ENCODE results near the gene LPXN.
"Not testable (repeated sequence)": the region's sequence is repeated elsewhere in the genome, so short reads cannot be mapped to it uniquely, and the experiment has no call there.

Gene LPXN

GRCh38 chr11:58579192-58580129, 3.8 kb upstream of the LPXN start:
- peak; percentile 84 to 90 for DNase-seq (ENCODE audit: low read depth in 1 of 2, low spot score in 1 of 2)

DNA sequence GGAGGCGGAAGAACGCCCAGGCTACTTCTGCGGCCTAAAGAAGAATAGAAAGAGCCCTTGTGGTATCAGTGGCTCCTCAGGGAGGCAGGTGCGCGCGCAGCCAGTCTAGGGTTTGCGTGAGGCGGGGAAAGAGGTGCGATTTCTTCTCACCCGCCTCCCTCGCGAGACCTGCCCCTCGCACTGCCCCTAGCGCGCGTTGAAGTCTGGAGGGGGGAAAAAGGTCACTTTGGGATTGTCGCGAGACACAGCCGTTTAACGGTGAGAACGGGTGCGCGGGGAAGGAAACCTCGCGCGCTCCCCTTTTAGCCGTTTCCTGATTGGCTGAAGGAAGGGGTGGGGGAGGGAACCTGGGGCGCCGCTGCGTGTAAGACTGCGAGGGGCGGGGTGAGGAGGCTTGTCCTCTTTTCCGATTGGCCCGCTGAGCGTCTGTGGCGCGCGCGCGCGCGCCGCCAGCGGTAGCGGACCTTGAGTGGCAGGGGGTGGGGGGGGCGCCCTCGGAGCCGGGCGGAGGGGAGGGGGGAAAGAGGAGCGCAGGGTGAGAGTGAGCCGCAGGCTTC, 3.1 kb upstream of the LPXN start, which contains the start of gene ZFP91:
Gene ZFP91, plus strand, starts transcription at position 429 of the 557 bp plus-strand sequence. CDS start 219 bp downstream, outside the sequence.
- DNase-seq (ENCODE audit: low read depth in 1 of 2, low spot score in 1 of 2), result peak; percentile 87 to 95

GRCh38 chr11:58578136-58578634, 2.5 kb upstream of the LPXN start:
- DNase-seq (ENCODE audit: low read depth in 1 of 2, low spot score in 1 of 2), result peak; percentile 87 to 91

DNA sequence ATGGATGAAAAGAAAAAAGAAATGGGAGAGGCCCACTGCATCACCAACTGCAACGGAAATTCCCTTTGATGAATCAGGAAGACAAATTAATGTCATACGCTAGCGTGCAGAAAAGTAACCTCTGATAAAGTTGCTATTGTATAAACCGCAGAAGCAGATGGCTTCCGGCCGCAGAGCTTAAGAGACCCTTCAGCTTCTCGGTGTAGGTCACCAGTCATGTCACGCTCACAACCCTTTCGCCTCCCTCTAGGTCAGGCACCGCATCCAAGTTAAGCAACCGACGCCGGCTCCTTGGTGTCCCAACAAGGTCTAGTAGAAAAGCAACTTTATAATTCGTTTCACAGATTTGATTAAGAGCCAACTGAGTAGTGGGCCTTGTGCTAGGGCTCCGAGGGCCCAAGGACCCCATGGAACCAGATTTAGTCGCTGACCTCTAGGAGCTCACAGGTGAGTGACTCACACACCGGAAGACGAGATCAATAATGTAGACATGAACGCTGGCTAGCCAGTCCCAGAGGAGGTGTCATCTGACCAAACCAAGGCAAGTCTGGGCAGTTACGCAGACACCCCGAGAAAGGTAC, 2.0 kb upstream of the LPXN start:
- peak; percentile 68 to 77 for DNase-seq (ENCODE audit: low read depth in 1 of 2, low spot score in 1 of 2)

DNA sequence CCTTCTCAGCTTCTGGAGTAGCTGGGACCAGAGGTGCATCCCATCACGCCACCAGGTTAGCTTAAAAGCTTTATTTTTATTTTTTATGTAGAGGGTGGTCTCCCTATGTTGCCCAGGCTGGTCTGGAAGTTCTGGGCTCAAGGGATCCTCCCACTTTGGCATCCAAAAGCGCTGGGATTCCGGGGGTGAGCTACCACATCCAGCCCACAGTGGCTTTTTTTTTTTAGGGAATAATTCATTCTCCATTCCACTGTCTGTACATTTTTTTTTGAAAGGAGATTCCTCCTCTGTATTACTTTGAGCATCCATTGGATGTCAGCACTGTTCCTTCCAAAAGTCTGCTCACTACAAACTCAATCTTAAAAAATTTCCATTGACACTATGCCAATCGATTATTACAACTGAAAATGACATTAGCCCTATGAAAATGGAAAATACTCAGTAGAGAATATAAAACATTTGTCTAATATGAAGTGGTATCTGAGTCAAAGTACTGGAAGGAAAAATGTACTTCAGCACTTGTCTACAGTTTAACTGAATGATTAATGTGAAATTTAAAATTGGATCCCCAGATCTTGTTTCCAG, 1.3 kb upstream of the LPXN start:
- no peak for DNase-seq (ENCODE audit: low read depth in 1 of 2, low spot score in 1 of 2)

- DNase-seq (ENCODE audit: low read depth in 1 of 2, low spot score in 1 of 2), result no peak
Measured at GRCh38 chr11:58574881-58575280, 775 bp downstream of the LPXN start.

DNA sequence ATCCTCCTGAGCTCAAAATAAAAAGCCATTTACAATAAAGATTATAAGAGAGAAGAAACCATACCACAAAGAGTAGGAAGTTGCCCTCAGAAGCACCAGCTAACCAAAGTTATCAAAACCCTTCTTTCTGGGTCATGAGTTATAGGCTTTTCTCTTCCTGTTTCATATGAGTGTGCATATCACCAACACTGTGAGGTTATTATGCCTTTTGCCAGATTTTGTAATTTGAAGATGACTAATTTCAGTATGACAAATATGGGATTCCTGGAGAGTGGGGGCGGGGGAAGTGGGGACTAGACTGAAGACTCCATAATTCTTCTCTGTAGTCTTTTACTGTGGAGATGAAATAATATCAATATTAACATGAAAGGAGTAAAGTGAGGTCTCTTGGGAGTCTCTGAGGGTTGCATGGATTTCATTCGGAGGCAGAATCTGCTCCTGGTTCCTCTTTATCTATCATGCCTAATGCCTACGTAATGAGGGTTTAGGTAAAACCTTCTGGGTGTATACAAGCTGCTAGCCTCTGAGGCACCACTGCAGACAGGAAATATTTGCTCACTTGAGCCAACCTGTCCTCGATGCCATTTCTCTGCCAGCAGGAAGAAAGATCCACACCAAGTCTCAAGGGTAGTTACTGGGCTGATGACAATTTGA, 2.1 kb downstream of the LPXN start:
- peak; percentile 11 to 67 for DNase-seq (ENCODE audit: low read depth in 1 of 2, low spot score in 1 of 2)

DNA sequence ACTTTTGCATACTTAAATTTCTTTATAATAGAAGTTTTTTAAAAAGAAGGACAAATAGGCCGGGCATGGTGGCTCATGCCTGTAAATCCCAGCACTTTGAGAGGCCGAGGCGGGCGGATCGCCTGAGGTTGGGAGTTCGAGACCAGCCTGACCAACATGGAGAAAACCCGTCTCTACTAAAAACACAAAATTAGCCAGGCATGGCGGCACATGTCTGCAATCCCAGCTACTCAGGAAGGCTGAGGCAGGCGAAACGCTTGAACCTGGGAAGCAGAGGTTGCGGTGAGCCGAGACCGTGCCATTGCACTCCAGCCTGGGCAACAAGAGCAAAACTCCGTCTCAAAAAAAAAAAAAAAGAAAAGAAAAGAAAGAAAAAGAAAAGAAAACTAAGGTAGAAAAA, 2.8 kb downstream of the LPXN start:
- DNase-seq (ENCODE audit: low read depth in 1 of 2, low spot score in 1 of 2), result not testable (repeated sequence)

- DNase-seq (ENCODE audit: low read depth in 1 of 2, low spot score in 1 of 2), result peak; percentile 57
Measured at GRCh38 chr11:58567889-58568512, 7.7 kb downstream of the LPXN start.

DNA sequence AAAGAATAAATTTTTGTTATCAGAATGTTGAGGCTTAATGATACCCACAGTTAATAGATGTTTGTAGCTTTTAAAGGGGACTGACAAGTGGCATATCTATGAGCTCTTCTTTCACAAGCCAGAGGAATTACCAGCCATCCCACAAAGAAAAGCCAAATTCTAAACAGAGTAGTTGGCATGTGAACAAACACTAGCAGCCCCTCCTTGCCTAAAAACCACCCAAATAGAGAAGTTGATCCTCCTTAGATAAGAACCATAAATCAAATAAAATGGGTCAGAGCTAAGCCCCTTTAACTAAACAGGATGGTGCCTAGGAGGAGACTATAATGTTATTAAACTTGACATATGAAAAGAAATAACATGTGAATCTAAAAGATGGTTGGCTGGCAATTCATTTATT, 11.4 kb downstream of the LPXN start:
- no peak for DNase-seq (ENCODE audit: low read depth in 1 of 2, low spot score in 1 of 2)

- DNase-seq (ENCODE audit: low read depth in 1 of 2, low spot score in 1 of 2), result no peak
Measured at GRCh38 chr11:58562375-58562800, 13.3 kb downstream of the LPXN start.

DNA sequence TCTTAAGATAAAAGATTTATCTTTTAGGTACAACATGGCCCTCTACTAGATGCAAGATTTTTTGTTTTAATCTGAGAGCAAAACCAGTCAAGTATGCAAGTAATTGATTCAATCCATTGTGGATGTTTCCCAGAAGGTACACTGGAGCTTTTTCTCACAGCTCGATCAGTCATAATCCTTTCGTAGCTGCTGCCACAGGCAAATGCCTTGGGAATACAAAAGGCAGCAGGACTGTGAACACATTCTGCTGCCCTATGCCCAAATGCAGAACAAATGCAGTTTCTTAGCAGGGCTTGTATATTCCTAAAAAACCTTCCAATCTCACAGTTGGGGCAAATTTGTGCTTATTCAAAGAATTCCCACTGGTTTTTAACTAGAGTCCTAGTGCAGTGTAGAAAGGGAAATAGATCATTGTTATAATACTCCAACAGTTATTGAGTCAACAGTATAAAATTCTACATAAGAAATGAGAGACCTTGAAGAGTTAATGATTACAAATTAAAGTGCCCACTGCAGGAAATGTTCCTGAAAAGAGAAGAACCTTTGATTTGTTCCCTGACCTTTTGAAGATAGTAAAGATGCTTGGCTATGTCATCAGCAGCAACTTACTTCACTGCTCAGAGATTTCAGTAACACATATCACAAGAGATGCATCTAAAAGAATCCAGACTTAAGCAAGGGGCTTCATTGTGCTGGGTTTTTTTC, 14.1 kb downstream of the LPXN start:
- no peak for DNase-seq (ENCODE audit: low read depth in 1 of 2, low spot score in 1 of 2)

- DNase-seq (ENCODE audit: low read depth in 1 of 2, low spot score in 1 of 2), result no peak
Measured at GRCh38 chr11:58560842-58561241, 14.8 kb downstream of the LPXN start.

- no peak for DNase-seq (ENCODE audit: low read depth in 1 of 2, low spot score in 1 of 2)
Measured at GRCh38 chr11:58549644-58550043, 26.0 kb downstream of the LPXN start.

DNA sequence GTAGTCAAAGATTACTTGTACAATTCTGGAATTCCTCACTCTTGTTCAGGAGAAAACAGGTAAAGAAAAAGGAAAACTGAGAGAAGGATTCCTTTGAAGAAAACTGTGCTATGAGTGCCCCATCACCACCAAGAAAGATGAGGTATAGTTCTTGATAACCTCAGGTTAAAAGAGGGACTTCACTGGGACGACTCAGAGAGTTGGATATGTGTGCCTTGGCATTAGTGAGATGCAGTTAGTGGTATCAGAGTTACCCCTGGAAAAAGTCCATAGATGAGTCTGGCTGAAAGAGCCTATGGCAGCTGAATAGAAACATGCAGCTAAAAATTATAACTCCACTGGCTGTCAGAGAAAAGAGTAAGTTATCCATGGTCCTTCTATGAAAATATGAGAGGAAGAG, 28.8 kb downstream of the LPXN start:
- DNase-seq (ENCODE audit: low read depth in 1 of 2, low spot score in 1 of 2), result no peak

- no peak for DNase-seq (ENCODE audit: low read depth in 1 of 2, low spot score in 1 of 2)
Measured at GRCh38 chr11:58531865-58532341, 43.8 kb downstream of the LPXN start.

DNA sequence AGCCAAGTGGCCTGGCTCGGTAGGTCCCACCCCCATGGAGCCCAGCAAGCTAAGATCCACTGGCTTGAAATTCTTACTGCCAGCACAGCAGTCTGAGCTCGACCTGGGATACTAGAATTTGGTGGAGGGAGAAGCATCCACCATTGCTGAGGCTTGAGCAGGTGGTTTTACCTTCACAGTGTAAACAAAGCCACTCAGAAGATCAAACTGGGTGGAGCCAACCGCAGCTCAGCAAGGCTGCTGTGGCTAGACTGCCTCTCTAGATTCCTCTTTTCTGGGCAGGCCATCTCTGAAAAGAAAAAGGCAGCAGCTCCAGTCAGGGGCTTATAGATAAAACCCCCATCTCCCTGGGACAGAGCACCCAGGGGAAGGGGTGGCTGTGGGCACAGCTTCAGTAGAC, 45.4 kb downstream of the LPXN start:
- no peak for DNase-seq (ENCODE audit: low read depth in 1 of 2, low spot score in 1 of 2)

- no peak for DNase-seq (ENCODE audit: low read depth in 1 of 2, low spot score in 1 of 2)
Measured at GRCh38 chr11:58527429-58527828, 48.2 kb downstream of the LPXN start.

DNA sequence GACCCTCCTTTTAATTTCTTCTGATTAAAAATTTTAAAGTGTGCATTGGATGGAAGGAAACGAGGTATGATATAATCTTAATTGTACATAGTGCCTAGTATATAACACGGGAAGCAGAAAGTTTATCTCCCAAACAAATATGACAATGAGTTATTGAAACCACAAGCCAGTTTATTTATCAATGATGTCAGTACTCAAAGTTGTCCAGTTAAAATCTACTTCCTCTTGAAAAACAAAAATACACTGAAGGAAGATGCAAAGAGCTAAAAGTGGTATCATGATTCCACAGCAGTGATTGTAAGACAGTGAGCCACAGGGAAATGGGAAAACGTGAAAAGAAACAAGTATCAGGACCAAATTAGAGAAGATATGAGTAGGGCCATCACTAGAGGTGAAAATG, 48.9 kb downstream of the LPXN start:
- no peak for DNase-seq (ENCODE audit: low read depth in 1 of 2, low spot score in 1 of 2)
